Liver (tissue), 9 donors: Measurements from ENCODE around the gene TNK1. TPM values are rescaled to one million over a fixed set of nuclear protein-coding genes. Genes with fewer than 3 reads are reported as not detected.

Source experiments
- DNase-seq: peaks from one replicate; pipeline ENCODE4 v3.0.0-alpha.2; 2017; ENCODE audit warnings: low spot score
- H3K27ac ChIP-seq, 2 donors: one replicate each; pipeline ENCODE4 v1.7.0; 2013; ENCODE audit warnings: inconsistent platforms in 2 of 2, low read length in 2 of 2, control low read depth in 1 of 2, low read depth in 1 of 2, mild to moderate bottlenecking in 1 of 2
- H3K27me3 ChIP-seq, 4 donors: one replicate each; pipeline versions ENCODE4 v1.6.1 to v1.7.0; 2013; ENCODE audit warnings: low read length in 3 of 4, inconsistent platforms in 1 of 4, mild to moderate bottlenecking in 1 of 4, moderate library complexity in 1 of 4; ENCODE audit not compliant: control insufficient read depth in 4 of 4, insufficient read depth in 4 of 4
- H3K36me3 ChIP-seq, 4 donors: one replicate each; pipeline versions ENCODE4 v1.6.1 to v1.7.0; 2013; ENCODE audit warnings: low read length in 3 of 4, mild to moderate bottlenecking in 3 of 4, low read depth in 1 of 4, moderate library complexity in 1 of 4; ENCODE audit not compliant: control insufficient read depth in 4 of 4, insufficient read depth in 3 of 4
- H3K4me1 ChIP-seq, 4 donors: one replicate each; pipeline versions ENCODE4 v1.6.1 to v1.7.0; 2013; ENCODE audit warnings: low read length in 3 of 4, mild to moderate bottlenecking in 3 of 4, moderate library complexity in 1 of 4; ENCODE audit not compliant: control insufficient read depth in 4 of 4, insufficient read depth in 4 of 4
- H3K4me3 ChIP-seq, 3 donors: one replicate each; pipeline versions ENCODE4 v1.6.1 to v1.7.0; 2013; ENCODE audit warnings: low read length in 3 of 3, control low read depth in 1 of 3, low read depth in 1 of 3, mild to moderate bottlenecking in 1 of 3
- H3K9ac ChIP-seq, 2 donors: one replicate each; pipeline ENCODE4 v1.7.0; 2013; ENCODE audit warnings: low read length in 2 of 2, mild to moderate bottlenecking in 2 of 2, moderate library complexity in 2 of 2, control low read depth in 1 of 2, low read depth in 1 of 2
- H3K9me3 ChIP-seq, 4 donors: one replicate each; pipeline versions ENCODE4 v1.6.1 to v1.7.0; 2013; ENCODE audit warnings: low read length in 3 of 4; ENCODE audit not compliant: control insufficient read depth in 4 of 4
- EGR1 ChIP-seq, 2 donors: IDR thresholded peaks; 2 replicates each; pipeline ENCODE4 v1.6.1; 2016 to 2018; ENCODE audit warnings: antibody characterized with exemption in 2 of 2, low read depth in 2 of 2
- FOXA2 ChIP-seq: IDR thresholded peaks from 2 replicates; pipeline ENCODE4 v1.6.1; 2016; ENCODE audit warnings: antibody characterized with exemption
- GABPA ChIP-seq, 2 donors: IDR thresholded peaks in 1 of 2; conservative IDR thresholded peaks in 1 of 2; 2 replicates each; pipeline ENCODE4 v1.6.1; 2016; ENCODE audit warnings: antibody characterized with exemption in 2 of 2, mild to moderate bottlenecking in 1 of 2, moderate library complexity in 1 of 2
- HNF4A ChIP-seq, 2 donors: conservative IDR thresholded peaks; 2 replicates each; pipeline ENCODE4 v1.6.1; 2016; ENCODE audit warnings: antibody characterized with exemption in 2 of 2, mild to moderate bottlenecking in 2 of 2
- JUND ChIP-seq, 2 donors: IDR thresholded peaks; 2 replicates each; pipeline ENCODE4 v1.6.1; 2016; ENCODE audit warnings: antibody characterized with exemption in 2 of 2
- NR2F2 ChIP-seq: IDR thresholded peaks from 2 replicates; pipeline ENCODE4 v1.6.1; 2016; ENCODE audit warnings: antibody characterized with exemption
- RAD21 ChIP-seq, 2 donors: IDR thresholded peaks; 2 replicates each; pipeline ENCODE4 v1.6.1; 2016; ENCODE audit warnings: antibody characterized with exemption in 2 of 2, mild to moderate bottlenecking in 2 of 2
- SP1 ChIP-seq: IDR thresholded peaks from 2 replicates; pipeline ENCODE4 v1.6.1; 2018; ENCODE audit warnings: antibody characterized with exemption, mild to moderate bottlenecking
- TAF1 ChIP-seq: conservative IDR thresholded peaks from 2 replicates; pipeline ENCODE4 v1.6.1; 2016; ENCODE audit warnings: antibody characterized with exemption, mild to moderate bottlenecking
- WGBS: extraction: QIAGEN DNeasy Blood & Tissue Kit; methylation state at CpG from one replicate; pipeline ENCODE4 v1.1.7; 2013; 5-methylcytosine and 5-hydroxymethylcytosine counted together
- polyA plus RNA-seq, 2 donors: library from polyadenylated mRNA; stranded (reverse) in 1 of 2; unstranded in 1 of 2; fragments of 200-250 nt in 1 of 2; fragments of >200 nt in 1 of 2; fragmentation: Nextera tagmentation in 1 of 2; extraction: Ambion mirVana in 1 of 2; gene quantifications; one replicate each; pipeline versions ENCODE4 v1.2.1 to v1.2.3, GENCODE V29; 2013 to 2015
- total RNA-seq, 2 donors: library from RNA; depleted of rRNA; stranded (reverse); fragments of >200 nt; gene quantifications; one replicate each; pipeline ENCODE4 v1.2.3, GENCODE V29; 2014
- TF ChIP-seq, protein P1 (sequence below): IDR thresholded peaks from 2 replicates; pipeline ENCODE4 v1.6.1; 2016; ENCODE audit warnings: antibody characterized with exemption
- TF ChIP-seq, protein P2 (sequence below): IDR thresholded peaks from 2 replicates; pipeline ENCODE4 v1.6.1; 2016; ENCODE audit warnings: antibody characterized with exemption
- TF ChIP-seq, protein P3 (sequence below): fragments of 150-350 bp; IDR thresholded peaks from 2 replicates; pipeline ENCODE4 v1.5.1; 2017; ENCODE audit warnings: improper control_type of control experiment, low read depth, low read length; ENCODE audit not compliant: missing input control
- TF ChIP-seq, protein P4 (sequence below): IDR thresholded peaks from 2 replicates; pipeline ENCODE4 v1.6.1; 2016; ENCODE audit warnings: antibody characterized with exemption, mild to moderate bottlenecking
- TF ChIP-seq, protein P5 (sequence below): IDR thresholded peaks from 2 replicates; pipeline ENCODE4 v1.6.1; 2016; ENCODE audit warnings: antibody characterized with exemption
- donor health status: healthy.
- donor health status: healthy.
- donor health status: healthy.
- donor health status: healthy.
- donor health status: healthy.

TNK1 gene
- total and polyA plus RNA-seq, 4 donors = 0.05 to 3.5 (median 2.5) TPM

DNA sequence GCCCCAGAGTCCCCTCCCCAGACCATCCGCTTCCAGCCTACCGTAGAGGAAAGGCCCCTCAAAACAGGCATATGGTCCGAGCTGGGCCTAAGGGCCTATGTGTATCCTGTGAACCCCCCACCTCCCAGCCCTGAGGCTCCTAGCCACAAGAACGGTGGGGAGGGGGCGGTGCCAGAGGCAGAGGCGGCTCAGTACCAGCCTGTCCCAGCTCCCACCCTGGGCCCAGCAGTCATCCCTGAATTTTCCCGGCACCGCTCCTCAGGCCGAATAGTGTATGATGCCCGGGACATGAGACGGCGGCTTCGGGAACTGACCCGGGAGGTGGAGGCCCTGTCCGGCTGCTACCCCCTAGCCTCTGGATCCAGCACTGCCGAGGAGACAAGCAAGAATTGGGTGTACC is 40.3 kb downstream of the TNK1 start:
- WGBS = 95% methylated on average over 16 of the region's 16 CpGs
- no peak overlapping the region for H3K9ac ChIP-seq
- DNase-seq = no peak
- H3K36me3 ChIP-seq = no peaks in the 10 kb centered on the region
- TF ChIP-seq, protein P1, sequence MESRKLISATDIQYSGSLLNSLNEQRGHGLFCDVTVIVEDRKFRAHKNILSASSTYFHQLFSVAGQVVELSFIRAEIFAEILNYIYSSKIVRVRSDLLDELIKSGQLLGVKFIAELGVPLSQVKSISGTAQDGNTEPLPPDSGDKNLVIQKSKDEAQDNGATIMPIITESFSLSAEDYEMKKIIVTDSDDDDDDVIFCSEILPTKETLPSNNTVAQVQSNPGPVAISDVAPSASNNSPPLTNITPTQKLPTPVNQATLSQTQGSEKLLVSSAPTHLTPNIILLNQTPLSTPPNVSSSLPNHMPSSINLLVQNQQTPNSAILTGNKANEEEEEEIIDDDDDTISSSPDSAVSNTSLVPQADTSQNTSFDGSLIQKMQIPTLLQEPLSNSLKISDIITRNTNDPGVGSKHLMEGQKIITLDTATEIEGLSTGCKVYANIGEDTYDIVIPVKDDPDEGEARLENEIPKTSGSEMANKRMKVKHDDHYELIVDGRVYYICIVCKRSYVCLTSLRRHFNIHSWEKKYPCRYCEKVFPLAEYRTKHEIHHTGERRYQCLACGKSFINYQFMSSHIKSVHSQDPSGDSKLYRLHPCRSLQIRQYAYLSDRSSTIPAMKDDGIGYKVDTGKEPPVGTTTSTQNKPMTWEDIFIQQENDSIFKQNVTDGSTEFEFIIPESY = no peak
- no peak for TF ChIP-seq NR2F2
- TF ChIP-seq, protein P2, sequence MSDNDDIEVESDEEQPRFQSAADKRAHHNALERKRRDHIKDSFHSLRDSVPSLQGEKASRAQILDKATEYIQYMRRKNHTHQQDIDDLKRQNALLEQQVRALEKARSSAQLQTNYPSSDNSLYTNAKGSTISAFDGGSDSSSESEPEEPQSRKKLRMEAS = no peak
- no peak for TF ChIP-seq FOXA2
- TF ChIP-seq, protein P3, sequence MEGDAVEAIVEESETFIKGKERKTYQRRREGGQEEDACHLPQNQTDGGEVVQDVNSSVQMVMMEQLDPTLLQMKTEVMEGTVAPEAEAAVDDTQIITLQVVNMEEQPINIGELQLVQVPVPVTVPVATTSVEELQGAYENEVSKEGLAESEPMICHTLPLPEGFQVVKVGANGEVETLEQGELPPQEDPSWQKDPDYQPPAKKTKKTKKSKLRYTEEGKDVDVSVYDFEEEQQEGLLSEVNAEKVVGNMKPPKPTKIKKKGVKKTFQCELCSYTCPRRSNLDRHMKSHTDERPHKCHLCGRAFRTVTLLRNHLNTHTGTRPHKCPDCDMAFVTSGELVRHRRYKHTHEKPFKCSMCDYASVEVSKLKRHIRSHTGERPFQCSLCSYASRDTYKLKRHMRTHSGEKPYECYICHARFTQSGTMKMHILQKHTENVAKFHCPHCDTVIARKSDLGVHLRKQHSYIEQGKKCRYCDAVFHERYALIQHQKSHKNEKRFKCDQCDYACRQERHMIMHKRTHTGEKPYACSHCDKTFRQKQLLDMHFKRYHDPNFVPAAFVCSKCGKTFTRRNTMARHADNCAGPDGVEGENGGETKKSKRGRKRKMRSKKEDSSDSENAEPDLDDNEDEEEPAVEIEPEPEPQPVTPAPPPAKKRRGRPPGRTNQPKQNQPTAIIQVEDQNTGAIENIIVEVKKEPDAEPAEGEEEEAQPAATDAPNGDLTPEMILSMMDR = no peak
- no peak for TF ChIP-seq HNF4A (conservative IDR thresholded peaks at IDR 0.05)
- TF ChIP-seq, protein P4, sequence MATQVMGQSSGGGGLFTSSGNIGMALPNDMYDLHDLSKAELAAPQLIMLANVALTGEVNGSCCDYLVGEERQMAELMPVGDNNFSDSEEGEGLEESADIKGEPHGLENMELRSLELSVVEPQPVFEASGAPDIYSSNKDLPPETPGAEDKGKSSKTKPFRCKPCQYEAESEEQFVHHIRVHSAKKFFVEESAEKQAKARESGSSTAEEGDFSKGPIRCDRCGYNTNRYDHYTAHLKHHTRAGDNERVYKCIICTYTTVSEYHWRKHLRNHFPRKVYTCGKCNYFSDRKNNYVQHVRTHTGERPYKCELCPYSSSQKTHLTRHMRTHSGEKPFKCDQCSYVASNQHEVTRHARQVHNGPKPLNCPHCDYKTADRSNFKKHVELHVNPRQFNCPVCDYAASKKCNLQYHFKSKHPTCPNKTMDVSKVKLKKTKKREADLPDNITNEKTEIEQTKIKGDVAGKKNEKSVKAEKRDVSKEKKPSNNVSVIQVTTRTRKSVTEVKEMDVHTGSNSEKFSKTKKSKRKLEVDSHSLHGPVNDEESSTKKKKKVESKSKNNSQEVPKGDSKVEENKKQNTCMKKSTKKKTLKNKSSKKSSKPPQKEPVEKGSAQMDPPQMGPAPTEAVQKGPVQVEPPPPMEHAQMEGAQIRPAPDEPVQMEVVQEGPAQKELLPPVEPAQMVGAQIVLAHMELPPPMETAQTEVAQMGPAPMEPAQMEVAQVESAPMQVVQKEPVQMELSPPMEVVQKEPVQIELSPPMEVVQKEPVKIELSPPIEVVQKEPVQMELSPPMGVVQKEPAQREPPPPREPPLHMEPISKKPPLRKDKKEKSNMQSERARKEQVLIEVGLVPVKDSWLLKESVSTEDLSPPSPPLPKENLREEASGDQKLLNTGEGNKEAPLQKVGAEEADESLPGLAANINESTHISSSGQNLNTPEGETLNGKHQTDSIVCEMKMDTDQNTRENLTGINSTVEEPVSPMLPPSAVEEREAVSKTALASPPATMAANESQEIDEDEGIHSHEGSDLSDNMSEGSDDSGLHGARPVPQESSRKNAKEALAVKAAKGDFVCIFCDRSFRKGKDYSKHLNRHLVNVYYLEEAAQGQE = no peak
- H3K4me1 ChIP-seq = no peaks in the 10 kb centered on the region
- H3K4me3 ChIP-seq = no peak overlapping the region
- H3K9me3 ChIP-seq = no peaks in the 10 kb centered on the region
- no peak overlapping the region for H3K27ac ChIP-seq
- no peaks in the 10 kb centered on the region for H3K27me3 ChIP-seq

DNA sequence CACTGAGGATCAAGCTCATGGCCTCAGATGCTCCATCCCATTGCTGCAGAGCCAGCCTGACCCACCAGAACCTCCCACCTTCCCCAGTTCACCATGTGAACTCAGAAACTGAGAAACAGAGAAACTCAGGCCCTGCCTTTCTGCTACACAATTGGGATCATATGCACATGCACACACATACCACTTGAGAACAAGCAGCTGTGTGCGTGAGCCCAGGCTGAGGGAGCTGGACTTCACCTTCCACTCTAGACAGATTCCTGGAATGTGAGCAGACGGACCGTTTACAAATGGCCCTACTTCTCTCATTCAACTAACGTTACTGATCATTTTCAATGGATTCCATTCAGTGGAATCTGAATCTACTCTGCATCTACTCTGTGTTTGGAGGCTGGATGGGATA is 42.8 kb downstream of the TNK1 start:
- TF ChIP-seq, protein P2 = no peak
- TF ChIP-seq GABPA (IDR thresholded peaks at IDR 0.05 in 1 of 2, conservative IDR thresholded peaks at IDR 0.05 in 1 of 2) (no peak), FOXA2 (no peak), EGR1 (IDR thresholded peaks at IDR 0.05; ENCODE audit: low read depth in 2 of 2) (no peak), SP1 (no peak), RAD21 (IDR thresholded peaks at IDR 0.05) (no peak), TAF1 (no peak), JUND (IDR thresholded peaks at IDR 0.05) (no peak), NR2F2 (no peak)
- TF ChIP-seq, protein P1 = no peak
- TF ChIP-seq, protein P4 = no peak
- TF ChIP-seq, protein P3 = no peak
- TF ChIP-seq, protein P5, sequence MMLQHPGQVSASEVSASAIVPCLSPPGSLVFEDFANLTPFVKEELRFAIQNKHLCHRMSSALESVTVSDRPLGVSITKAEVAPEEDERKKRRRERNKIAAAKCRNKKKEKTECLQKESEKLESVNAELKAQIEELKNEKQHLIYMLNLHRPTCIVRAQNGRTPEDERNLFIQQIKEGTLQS = no peak
- no peak for DNase-seq
- Histone ChIP-seq H3K27me3 (no peaks in the 10 kb centered on the region), H3K4me3 (no peak overlapping the region), H3K9ac (no peak overlapping the region), H3K36me3 (no peaks in the 10 kb centered on the region), H3K9me3 (no peaks in the 10 kb centered on the region), H3K27ac (no peak overlapping the region), H3K4me1 (no peaks in the 10 kb centered on the region)
- 82% methylated on average over 4 of the region's 4 CpGs for WGBS
